ENCODE results near the gene ARPC2.

ARPC2 gene

GRCh38 chr2:218217360-218218267 is 625 bp downstream of the ARPC2 start:
- peak; percentile 7 to 67 (median 66) for DNase-seq

GRCh38 chr2:218218268-218219185 is 1.5 kb downstream of the ARPC2 start:
- no peak for DNase-seq

GRCh38 chr2:218219934-218220333 is 2.9 kb downstream of the ARPC2 start:
- DNase-seq: no peak

GRCh38 chr2:218221000-218221399 is 4.0 kb downstream of the ARPC2 start:
- DNase-seq: no peak

- no peak for DNase-seq
Measured at GRCh38 chr2:218223046-218223445, 6.1 kb downstream of the ARPC2 start.

- no peak for DNase-seq
Measured at GRCh38 chr2:218224186-218224585, 7.2 kb downstream of the ARPC2 start.

- no peak for DNase-seq
Measured at GRCh38 chr2:218226903-218227302, 9.9 kb downstream of the ARPC2 start.

GRCh38 chr2:218228366-218229090 is 11.5 kb downstream of the ARPC2 start:
- DNase-seq: no peak

GRCh38 chr2:218229239-218229638 is 12.2 kb downstream of the ARPC2 start:
- DNase-seq: no peak

GRCh38 chr2:218229851-218230250 is 12.9 kb downstream of the ARPC2 start:
- no peak for DNase-seq

- no peak for DNase-seq
Measured at GRCh38 chr2:218230882-218231281, 13.9 kb downstream of the ARPC2 start.

GRCh38 chr2:218233543-218233942 is 16.6 kb downstream of the ARPC2 start:
- DNase-seq: no peak

GRCh38 chr2:218234521-218234920 is 17.5 kb downstream of the ARPC2 start:
- DNase-seq: no peak

- no peak for DNase-seq
Measured at GRCh38 chr2:218235017-218235416, 18.0 kb downstream of the ARPC2 start.

GRCh38 chr2:218236829-218237228 is 19.8 kb downstream of the ARPC2 start:
- no peak for DNase-seq

GRCh38 chr2:218238887-218239286 is 21.9 kb downstream of the ARPC2 start:
- DNase-seq: no peak

GRCh38 chr2:218244204-218244603 is 27.2 kb downstream of the ARPC2 start:
- DNase-seq: no peak

GRCh38 chr2:218244665-218245064 is 27.7 kb downstream of the ARPC2 start:
- no peak for DNase-seq

- DNase-seq: peak in 1 of 3 experiments; percentile 13
Measured at GRCh38 chr2:218245214-218245613, 28.2 kb downstream of the ARPC2 start.

GRCh38 chr2:218249691-218250090 is 32.7 kb downstream of the ARPC2 start:
- no peak for DNase-seq

GRCh38 chr2:218252509-218253231 is 35.7 kb downstream of the ARPC2 start:
- no peak for DNase-seq

GRCh38 chr2:218253232-218253625 is 36.2 kb downstream of the ARPC2 start:
- DNase-seq: no peak

All from NCI-H1417 (cell line).